Vagina (tissue), 2 donors: ENCODE results near the gene EFNA1.

ENCODE experiments used
- POLR2AphosphoS5 ChIP-seq, 2 donors: sonication (generic); formaldehyde crosslinking; IDR thresholded peaks; one replicate each; pipeline ENCODE4 v1.9.0; 2017; ENCODE audit warnings: antibody characterized with exemption in 2 of 2, mild to moderate bottlenecking in 2 of 2, low read depth in 1 of 2; ENCODE audit not compliant: insufficient read depth in 1 of 2
- TF ChIP-seq, protein P1 (sequence below), 3 experiments: fragments of 450-650 bp in 2 of 3; fragments of 200-600 bp in 1 of 3; sonication (generic) in 1 of 3; IDR thresholded peaks; one replicate each; pipeline ENCODE4 v1.5.1; 2017 to 2019; ENCODE audit warnings: antibody characterized with exemption in 3 of 3, mild to moderate bottlenecking in 2 of 3, moderate library complexity in 2 of 3

DNA sequence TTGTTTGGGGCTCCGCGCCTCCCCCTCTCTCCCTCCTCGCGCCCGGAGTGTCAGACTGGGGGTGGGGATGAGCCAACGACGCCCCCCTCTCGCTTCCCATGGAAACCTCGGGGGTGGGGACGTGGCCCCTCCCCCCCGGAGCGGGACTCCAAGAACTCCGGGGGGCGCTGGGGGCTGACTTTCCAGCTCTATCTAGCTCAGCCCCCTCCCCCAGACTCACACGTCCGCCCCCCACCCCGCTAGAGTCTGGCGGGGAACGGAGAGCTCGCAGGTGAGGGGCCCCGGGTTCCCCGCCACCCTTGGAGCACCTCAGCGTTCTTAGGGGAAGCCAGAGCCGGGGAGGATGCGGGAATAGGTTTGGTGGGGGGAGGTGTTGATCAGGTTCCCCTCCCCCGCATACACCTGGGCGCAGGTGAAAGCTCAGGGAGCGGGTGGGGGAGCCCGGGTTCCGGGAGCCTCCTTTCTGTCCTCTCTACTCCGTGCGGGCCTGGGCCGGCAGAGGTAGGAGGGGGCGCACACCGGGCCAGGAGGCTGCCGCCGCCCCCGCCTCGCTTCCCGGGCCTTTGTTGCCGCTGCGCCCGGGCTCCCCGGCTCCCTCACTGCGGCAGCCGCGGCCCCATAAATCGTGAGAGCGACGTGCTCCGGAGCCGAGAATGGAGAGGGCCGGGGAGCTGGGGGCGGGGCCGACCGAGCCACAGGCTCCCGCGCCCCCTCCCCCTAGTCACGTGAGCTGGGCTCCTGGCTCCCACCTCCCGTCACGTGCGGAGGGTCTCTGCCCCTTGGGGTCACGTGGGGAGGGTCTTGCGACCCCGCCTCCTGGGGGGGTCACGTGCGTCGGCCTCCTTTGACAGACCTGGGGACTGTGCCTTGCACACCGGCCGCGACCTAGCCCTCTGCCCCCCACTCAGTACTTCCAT, 47.1 kb upstream of the EFNA1 start:
- TF ChIP-seq, protein P1, sequence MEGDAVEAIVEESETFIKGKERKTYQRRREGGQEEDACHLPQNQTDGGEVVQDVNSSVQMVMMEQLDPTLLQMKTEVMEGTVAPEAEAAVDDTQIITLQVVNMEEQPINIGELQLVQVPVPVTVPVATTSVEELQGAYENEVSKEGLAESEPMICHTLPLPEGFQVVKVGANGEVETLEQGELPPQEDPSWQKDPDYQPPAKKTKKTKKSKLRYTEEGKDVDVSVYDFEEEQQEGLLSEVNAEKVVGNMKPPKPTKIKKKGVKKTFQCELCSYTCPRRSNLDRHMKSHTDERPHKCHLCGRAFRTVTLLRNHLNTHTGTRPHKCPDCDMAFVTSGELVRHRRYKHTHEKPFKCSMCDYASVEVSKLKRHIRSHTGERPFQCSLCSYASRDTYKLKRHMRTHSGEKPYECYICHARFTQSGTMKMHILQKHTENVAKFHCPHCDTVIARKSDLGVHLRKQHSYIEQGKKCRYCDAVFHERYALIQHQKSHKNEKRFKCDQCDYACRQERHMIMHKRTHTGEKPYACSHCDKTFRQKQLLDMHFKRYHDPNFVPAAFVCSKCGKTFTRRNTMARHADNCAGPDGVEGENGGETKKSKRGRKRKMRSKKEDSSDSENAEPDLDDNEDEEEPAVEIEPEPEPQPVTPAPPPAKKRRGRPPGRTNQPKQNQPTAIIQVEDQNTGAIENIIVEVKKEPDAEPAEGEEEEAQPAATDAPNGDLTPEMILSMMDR (IDR thresholded peaks at IDR 0.05): no peak
- TF ChIP-seq POLR2AphosphoS5 (IDR thresholded peaks at IDR 0.05; ENCODE audit: insufficient read depth in 1 of 2, low read depth in 1 of 2): peak in 1 of 2 donors; percentile 8
